Hepatocyte (in vitro differentiated cells): Measurements from ENCODE around the gene CNOT9. TPM values are rescaled to one million over a fixed set of nuclear protein-coding genes. Genes with fewer than 3 reads are reported as not detected.

Experiments
- polyA plus RNA-seq: library from polyadenylated mRNA; unstranded; fragments of >200 nt; fragmentation: Nextera tagmentation; extraction: Ambion mirVana; gene quantifications from 2 replicates; pipeline ENCODE4 v1.2.1, GENCODE V29; 2016
- small RNA-seq: library from RNA; depleted of rRNA; stranded (forward); fragments of <200 nt; gene quantifications from one replicate; pipeline ENCODE3, GENCODE V24; 2014
- total RNA-seq: library from RNA; depleted of rRNA; stranded (reverse); fragments of >200 nt; gene quantifications from 2 replicates; pipeline ENCODE4 v1.2.3, GENCODE V29; 2014

The CNOT9 gene
- total and polyA plus RNA-seq, 2 experiments from 2014 or later, result 21.4 to 51.3 TPM

Small RNAs within 50 kb of the gene (small RNA-seq; reads per million reads assigned to genes)
- not detected for gene RNU6-136P

Other genes with a start within 250 kb of the CNOT9 start
- 0.33 TPM in 1 of 2 replicates, not detected in the other for gene CATIP, start 212.0 kb upstream of the CNOT9 start, total RNA-seq
- 0.39 and 0.70 TPM in 2 replicates for gene CATIP, start 212.0 kb upstream of the CNOT9 start, polyA plus RNA-seq
- gene SLC11A1, start 186.6 kb upstream of the CNOT9 start, total RNA-seq, result 0.60 and 0.72 TPM in 2 replicates
- 0.74 and 1.2 TPM in 2 replicates for gene SLC11A1, start 186.6 kb upstream of the CNOT9 start, polyA plus RNA-seq
- 124 and 142 TPM in 2 replicates for gene CTDSP1, start 169.0 kb upstream of the CNOT9 start, total RNA-seq
- 48.4 and 53.1 TPM in 2 replicates for gene CTDSP1, start 169.0 kb upstream of the CNOT9 start, polyA plus RNA-seq
- gene VIL1, start 149.7 kb upstream of the CNOT9 start, total RNA-seq, result 218 and 261 TPM in 2 replicates
- 151 and 160 TPM in 2 replicates for gene VIL1, start 149.7 kb upstream of the CNOT9 start, polyA plus RNA-seq
- gene USP37, start 488 bp upstream of the CNOT9 start, total RNA-seq, result 10.2 and 12.8 TPM in 2 replicates
- gene USP37, start 488 bp upstream of the CNOT9 start, polyA plus RNA-seq, result 4.2 and 5.7 TPM in 2 replicates
- 0.52 and 1.7 TPM in 2 replicates for gene PLCD4, start 39.1 kb downstream of the CNOT9 start, total RNA-seq
- 0.65 and 1.0 TPM in 2 replicates for gene PLCD4, start 39.1 kb downstream of the CNOT9 start, polyA plus RNA-seq
- gene ZNF142, start 90.8 kb downstream of the CNOT9 start, total RNA-seq, result 5.4 and 6.0 TPM in 2 replicates
- gene ZNF142, start 90.8 kb downstream of the CNOT9 start, polyA plus RNA-seq, result 7.7 and 8.9 TPM in 2 replicates
- 21.6 and 24.3 TPM in 2 replicates for gene BCS1L, start 90.8 kb downstream of the CNOT9 start, total RNA-seq
- 48.1 and 58.3 TPM in 2 replicates for gene BCS1L, start 90.8 kb downstream of the CNOT9 start, polyA plus RNA-seq
- 21.0 and 25.9 TPM in 2 replicates for gene RNF25, start 103.2 kb downstream of the CNOT9 start, total RNA-seq
- 32.4 and 32.7 TPM in 2 replicates for gene RNF25, start 103.2 kb downstream of the CNOT9 start, polyA plus RNA-seq
- 14.4 and 29.9 TPM in 2 replicates for gene STK36, start 103.2 kb downstream of the CNOT9 start, total RNA-seq
- gene STK36, start 103.2 kb downstream of the CNOT9 start, polyA plus RNA-seq, result 37.2 and 42.7 TPM in 2 replicates
- 18.2 and 19.8 TPM in 2 replicates for gene TTLL4, start 142.0 kb downstream of the CNOT9 start, total RNA-seq
- gene TTLL4, start 142.0 kb downstream of the CNOT9 start, polyA plus RNA-seq, result 23.7 and 30.2 TPM in 2 replicates
- gene CYP27A1, start 213.3 kb downstream of the CNOT9 start, total RNA-seq, result 34.5 and 38.8 TPM in 2 replicates
- gene CYP27A1, start 213.3 kb downstream of the CNOT9 start, polyA plus RNA-seq, result 35.9 and 44.8 TPM in 2 replicates